Pancreas (tissue), 10 donors: ENCODE data around the gene IQGAP3. TPM values are rescaled to one million over a fixed set of nuclear protein-coding genes. Genes with fewer than 3 reads are reported as not detected.

ENCODE experiments used
- ATAC-seq, 4 donors: fragments of 200-7000 bp; cut with Tn5 transposase; one replicate each; pipeline versions ENCODE4 v1.8.0 to v1.9.1; 2020; ENCODE audit warnings: mild to moderate bottlenecking in 4 of 4, moderate library complexity in 4 of 4
- DNase-seq, 6 donors: peaks; one replicate each; pipeline ENCODE4 v3.0.0-alpha.2; 2020
- FAIRE-seq: peaks from 2 replicates; lab custom pipeline; 2012; peaks lifted over from hg19 to GRCh38; lab: Jason Lieb, UNC
- H3K27ac ChIP-seq, 4 donors: fragments of 200-600 bp; sonication (generic); 1 replicate in 3 of 4; 2 replicates in 1 of 4; pipeline versions ENCODE4 v1.5.0 to v1.8.0; 2020
- H3K27me3 ChIP-seq, 4 donors: fragments of 200-600 bp; one replicate each; pipeline ENCODE4 v1.8.0; 2021
- H3K36me3 ChIP-seq, 3 donors: fragments of 200-600 bp; sonication (generic) in 1 of 3; one replicate each; pipeline versions ENCODE4 v1.5.0 to v1.8.0; 2020 to 2021
- H3K4me1 ChIP-seq, 3 donors: fragments of 200-600 bp; one replicate each; pipeline ENCODE4 v1.8.0; 2021
- H3K4me3 ChIP-seq, 4 donors: fragments of 200-600 bp; sonication (generic) in 2 of 4; one replicate each; pipeline versions ENCODE4 v1.5.0 to v1.8.0; 2020 to 2021
- H3K9me3 ChIP-seq, 4 donors: fragments of 200-600 bp; one replicate each; pipeline ENCODE4 v1.8.0; 2021
- CTCF ChIP-seq, 4 donors: fragments of 200-600 bp; sonication (generic) in 3 of 4; IDR thresholded peaks; one replicate each; pipeline versions ENCODE4 v1.5.0 to v1.8.0; 2021; ENCODE audit warnings: antibody characterized with exemption in 4 of 4
- WGBS, 2 donors: extraction: QIAGEN DNeasy Blood & Tissue Kit; methylation state at CpG; one replicate each; pipeline ENCODE4 v1.1.7; 2013; 5-methylcytosine and 5-hydroxymethylcytosine counted together
- intact Hi-C, 3 donors: fragments of 100-400 bp; cut with DNase I; formaldehyde crosslinking; loops; one replicate each; pipeline versions ENCODE4 v1.11.1 to v1.14.2; 2022
- polyA plus RNA-seq, 2 donors: library from polyadenylated mRNA; stranded (reverse); fragments of 200-250 nt; gene quantifications; one replicate each; pipeline ENCODE4 v1.2.3, GENCODE V29; 2013
- total RNA-seq, 6 donors: library from RNA; stranded (reverse); fragmentation: NEBNext Ultra II Directional in 4 of 6; extraction: Animal tissue kit (Norgen Biotek cat#: 25700) in 4 of 6; gene quantifications; one replicate each; pipeline versions ENCODE4 v1.2.1 to v1.2.4, GENCODE V29; 2021 to 2023
- donor health status: healthy with polysubstance abuse.
- donor health status: DM: no; HTN: no; CAD: no; lungs with moderate emphysema.
- donor health status: DM: no; HTN: no; CAD: no.
- donor health status: control.
- donor health status: control.
- donor health status: Bipolar disorder and iron deficiency.
- donor health status: DM: yes; HTN: yes; CAD: no.
- donor health status: DM: no; HTN: no; CAD: no.
- donor health status: DM: no; HTN: no; CAD: no.
- donor health status: DM: yes; HTN: yes; CAD: no.

IQGAP3 gene
- total and polyA plus RNA-seq, 8 donors, result 0.02 to 0.90 (median 0.23) TPM; not detected in 1

GRCh38 chr1:156523801-156524480, 48.4 kb downstream of the IQGAP3 start:
- WGBS, 2 donors, result 82 to 92% methylated on average over 2 of the region's 2 CpGs

GRCh38 chr1:156522443-156522970, 49.9 kb downstream of the IQGAP3 start:
- Histone ChIP-seq H3K4me1 (no peaks in the 10 kb centered on the region), H3K4me3 (no peak overlapping the region), H3K36me3 (no peaks in the 10 kb centered on the region), H3K27me3 (no peaks in the 10 kb centered on the region), H3K27ac (no peak overlapping the region), H3K9me3 (no peaks in the 10 kb centered on the region)
- no peak for TF ChIP-seq CTCF (IDR thresholded peaks at IDR 0.05)
- FAIRE-seq (no peak), ATAC-seq (no peak), DNase-seq (no peak)
- intact Hi-C loops, result no loop called here

More at GRCh38 chr1:156523801-156524480, 48.4 kb downstream of the IQGAP3 start:
- Histone ChIP-seq H3K27ac (no peak overlapping the region), H3K36me3 (no peaks in the 10 kb centered on the region), H3K4me3 (no peak overlapping the region), H3K4me1 (no peaks in the 10 kb centered on the region), H3K27me3 (no peaks in the 10 kb centered on the region), H3K9me3 (no peaks in the 10 kb centered on the region)
- no peak for FAIRE-seq
- intact Hi-C loops, result no loop called here
- no peak for ATAC-seq
- no peak for DNase-seq
- no peak for TF ChIP-seq CTCF (IDR thresholded peaks at IDR 0.05)

DNA sequence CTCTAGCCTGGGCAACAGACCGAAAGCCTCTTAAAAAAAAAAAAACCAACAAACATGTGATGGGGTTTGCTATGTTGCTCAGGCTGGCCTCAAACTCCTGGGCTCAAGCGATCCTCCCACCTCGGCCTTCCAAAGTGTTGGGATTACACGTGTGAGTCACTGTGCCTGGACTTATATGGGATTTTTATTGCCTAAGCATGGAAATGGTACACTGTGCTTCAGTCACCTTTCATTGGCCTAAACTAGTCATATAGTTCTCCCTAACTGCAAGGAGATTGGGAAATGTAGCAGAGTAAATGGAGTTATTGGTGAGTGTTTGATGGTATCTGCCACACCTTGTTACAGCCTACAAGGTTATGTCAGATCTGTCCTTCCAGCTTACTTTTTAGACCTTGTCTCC, 54.6 kb downstream of the IQGAP3 start:
- DNase-seq, result no peak
- intact Hi-C loops, result no loop called here
- no peak overlapping the region for H3K4me3 ChIP-seq
- WGBS, 2 donors, result 75 to 91% methylated on average over 4 of the region's 4 CpGs
- no peaks in the 10 kb centered on the region for H3K4me1 ChIP-seq
- ATAC-seq, result no peak
- no peaks in the 10 kb centered on the region for H3K27me3 ChIP-seq
- no peaks in the 10 kb centered on the region for H3K9me3 ChIP-seq
- TF ChIP-seq CTCF (IDR thresholded peaks at IDR 0.05), result no peak
- H3K36me3 ChIP-seq, result no peaks in the 10 kb centered on the region
- no peak overlapping the region for H3K27ac ChIP-seq
- no peak for FAIRE-seq

- FAIRE-seq, result no peak
Observed at GRCh38 chr1:156516821-156517220, 55.5 kb downstream of the IQGAP3 start.

More at GRCh38 chr1:156516821-156517220, 55.5 kb downstream of the IQGAP3 start:
- Histone ChIP-seq H3K27ac (no peak overlapping the region), H3K9me3 (no peaks in the 10 kb centered on the region), H3K4me3 (no peak overlapping the region), H3K36me3 (no peaks in the 10 kb centered on the region), H3K4me1 (no peaks in the 10 kb centered on the region), H3K27me3 (no peaks in the 10 kb centered on the region)
- WGBS, 2 donors, result 79 to 89% methylated on average over 4 of the region's 4 CpGs
- no peak for TF ChIP-seq CTCF (IDR thresholded peaks at IDR 0.05)
- ATAC-seq (no peak), DNase-seq (no peak)
- intact Hi-C loops, result no loop called here
